ENCODE measurements around the gene TMC3. TPM values are rescaled to one million over a fixed set of nuclear protein-coding genes. Genes with fewer than 3 reads are reported as not detected.
"Not testable (repeated sequence)": the region's sequence is repeated elsewhere in the genome, so short reads cannot be mapped to it uniquely, and the experiment has no call there.

TMC3 gene
- under 1 TPM in 1 of 4 donors, not detected in 3; 0.32 TPM for total RNA-seq

DNA sequence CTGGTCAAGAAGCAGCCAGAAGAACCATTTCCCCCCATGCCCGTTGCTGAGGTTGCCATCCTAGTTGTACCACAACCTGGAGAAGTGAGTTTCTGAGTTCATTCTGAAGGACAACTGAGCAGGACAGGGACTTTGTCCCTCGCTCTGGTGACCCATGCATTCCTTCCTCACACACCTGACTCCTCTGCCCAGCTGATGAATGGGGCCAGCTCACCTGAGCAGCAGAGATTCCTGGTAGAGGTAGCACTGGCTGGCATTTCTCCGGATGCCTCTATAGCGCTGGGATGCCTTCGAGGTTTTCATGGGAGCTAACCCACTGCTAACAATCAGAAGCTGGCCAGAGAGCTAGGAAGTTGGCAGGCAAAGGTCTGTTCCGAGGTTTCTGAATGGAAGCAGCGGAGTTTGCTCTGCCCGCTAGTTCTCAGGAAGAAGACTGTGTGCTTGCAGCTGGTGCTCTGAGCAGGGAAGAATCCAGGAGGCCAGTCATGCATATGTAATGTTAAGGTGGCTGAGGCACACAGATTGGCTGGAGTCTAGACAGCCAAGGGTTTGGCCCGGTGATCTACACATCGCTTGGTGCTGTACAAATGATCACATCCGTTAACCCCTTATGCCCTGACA is at the start of gene TMC3:
TSS of gene TMC3 (minus strand) at position 439 of the 621 bp plus-strand sequence. CDS start at position 303, 136 bp downstream.
- no peak for DNase-seq (ENCODE audit: low spot score)
- no peak for ATAC-seq (ENCODE audit: low FRiP score)
- TF ChIP-seq, protein P1, sequence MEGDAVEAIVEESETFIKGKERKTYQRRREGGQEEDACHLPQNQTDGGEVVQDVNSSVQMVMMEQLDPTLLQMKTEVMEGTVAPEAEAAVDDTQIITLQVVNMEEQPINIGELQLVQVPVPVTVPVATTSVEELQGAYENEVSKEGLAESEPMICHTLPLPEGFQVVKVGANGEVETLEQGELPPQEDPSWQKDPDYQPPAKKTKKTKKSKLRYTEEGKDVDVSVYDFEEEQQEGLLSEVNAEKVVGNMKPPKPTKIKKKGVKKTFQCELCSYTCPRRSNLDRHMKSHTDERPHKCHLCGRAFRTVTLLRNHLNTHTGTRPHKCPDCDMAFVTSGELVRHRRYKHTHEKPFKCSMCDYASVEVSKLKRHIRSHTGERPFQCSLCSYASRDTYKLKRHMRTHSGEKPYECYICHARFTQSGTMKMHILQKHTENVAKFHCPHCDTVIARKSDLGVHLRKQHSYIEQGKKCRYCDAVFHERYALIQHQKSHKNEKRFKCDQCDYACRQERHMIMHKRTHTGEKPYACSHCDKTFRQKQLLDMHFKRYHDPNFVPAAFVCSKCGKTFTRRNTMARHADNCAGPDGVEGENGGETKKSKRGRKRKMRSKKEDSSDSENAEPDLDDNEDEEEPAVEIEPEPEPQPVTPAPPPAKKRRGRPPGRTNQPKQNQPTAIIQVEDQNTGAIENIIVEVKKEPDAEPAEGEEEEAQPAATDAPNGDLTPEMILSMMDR (IDR thresholded peaks at IDR 0.05): no peak

DNA sequence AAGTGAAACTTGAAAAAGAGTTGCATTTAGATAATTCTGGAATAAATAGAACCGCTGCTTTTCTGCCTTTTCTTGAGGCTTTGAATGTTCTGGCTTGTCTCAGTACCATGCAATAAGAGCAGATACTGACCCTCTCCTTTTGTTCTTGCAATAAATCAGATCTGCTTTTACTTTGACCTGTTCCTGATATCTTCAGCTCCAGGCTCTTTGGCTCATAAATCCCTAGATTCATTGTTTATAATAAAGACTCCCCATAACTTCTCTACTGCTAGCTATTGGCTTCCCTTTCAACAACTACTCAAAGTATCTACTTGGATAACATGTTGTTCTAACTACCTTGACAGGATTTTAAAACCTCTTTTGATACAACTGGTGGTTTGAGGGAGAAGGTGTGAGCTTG is 47.4 kb upstream of the TMC3 start:
- TF ChIP-seq, protein P1 (IDR thresholded peaks at IDR 0.05): no peak
- no peak for DNase-seq (ENCODE audit: low spot score)
- no peak for ATAC-seq (ENCODE audit: low FRiP score)

DNA sequence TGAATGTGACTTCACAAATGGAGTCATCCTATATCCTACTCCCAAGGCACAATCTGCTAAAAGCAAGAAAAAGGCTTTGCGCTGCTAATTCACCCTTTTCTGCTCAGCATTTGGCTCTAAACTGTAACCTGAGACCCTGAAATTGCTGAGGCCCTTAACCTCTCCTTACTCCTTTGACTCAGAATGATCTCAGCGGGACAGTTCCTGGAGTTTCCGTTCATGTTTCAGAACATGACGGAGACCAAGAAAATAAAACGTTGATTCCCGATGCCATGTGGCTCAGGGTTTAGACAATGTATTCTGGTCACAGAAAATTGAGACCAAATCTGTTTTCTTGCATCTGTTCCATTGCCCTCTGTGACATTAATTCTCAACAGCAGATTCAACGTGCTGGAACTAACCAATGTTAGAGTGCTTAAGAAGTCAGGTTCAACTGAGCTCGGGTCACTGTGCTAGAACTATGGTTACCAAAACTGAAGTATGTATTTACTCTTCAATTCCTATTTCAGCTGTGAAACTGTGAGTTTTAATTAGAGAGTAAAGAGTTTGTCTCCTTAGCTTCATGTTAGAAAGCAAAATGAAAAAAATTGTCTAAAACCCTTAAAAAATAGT is 45.4 kb upstream of the TMC3 start:
- no peak for DNase-seq (ENCODE audit: low spot score)
- no peak for ATAC-seq (ENCODE audit: low FRiP score)
- TF ChIP-seq, protein P1 (IDR thresholded peaks at IDR 0.05): no peak

DNA sequence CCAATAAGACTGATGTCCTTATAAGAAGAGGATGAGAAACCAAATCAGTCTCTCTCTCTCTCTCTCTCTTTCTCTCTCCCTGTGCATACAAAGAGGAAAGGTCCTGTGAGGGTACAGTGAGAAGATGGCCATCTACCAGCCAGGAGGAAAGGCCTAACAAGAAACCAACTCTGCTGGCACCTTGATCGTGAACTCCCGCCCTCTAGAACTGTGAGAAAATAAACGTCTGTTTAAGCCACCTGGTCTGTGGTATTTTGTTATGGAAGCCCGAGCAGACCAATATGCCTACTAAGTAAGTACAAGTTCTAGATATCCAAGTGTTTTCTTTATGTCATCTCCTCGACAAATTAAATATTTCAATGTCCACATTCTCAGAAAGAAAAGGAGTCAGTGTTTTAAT is 44.9 kb upstream of the TMC3 start:
- DNase-seq (ENCODE audit: low spot score) (no peak), ATAC-seq (ENCODE audit: low FRiP score) (no peak)
- TF ChIP-seq, protein P1 (IDR thresholded peaks at IDR 0.05): no peak

DNA sequence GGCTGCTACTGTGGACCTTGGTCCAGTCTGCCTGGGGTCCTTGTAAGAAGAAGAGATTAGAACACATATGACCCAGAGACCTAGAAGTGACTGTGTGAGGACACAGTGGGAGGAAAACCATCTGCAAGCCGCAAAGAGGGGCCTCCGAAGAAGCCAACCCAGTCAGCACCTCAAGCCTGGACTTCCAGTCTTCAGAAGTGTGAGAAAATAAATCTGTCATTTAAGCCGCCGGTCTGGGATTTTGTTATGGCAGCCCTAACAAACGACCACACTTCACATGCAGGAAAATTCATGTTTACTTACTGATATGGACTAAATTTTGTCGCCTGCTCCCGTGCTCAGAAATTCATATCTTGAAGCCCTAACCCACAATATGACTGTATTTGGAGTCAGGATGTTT is 44.4 kb upstream of the TMC3 start:
- DNase-seq (ENCODE audit: low spot score): no peak
- TF ChIP-seq, protein P1 (IDR thresholded peaks at IDR 0.05): no peak
- ATAC-seq (ENCODE audit: low FRiP score): no peak

DNA sequence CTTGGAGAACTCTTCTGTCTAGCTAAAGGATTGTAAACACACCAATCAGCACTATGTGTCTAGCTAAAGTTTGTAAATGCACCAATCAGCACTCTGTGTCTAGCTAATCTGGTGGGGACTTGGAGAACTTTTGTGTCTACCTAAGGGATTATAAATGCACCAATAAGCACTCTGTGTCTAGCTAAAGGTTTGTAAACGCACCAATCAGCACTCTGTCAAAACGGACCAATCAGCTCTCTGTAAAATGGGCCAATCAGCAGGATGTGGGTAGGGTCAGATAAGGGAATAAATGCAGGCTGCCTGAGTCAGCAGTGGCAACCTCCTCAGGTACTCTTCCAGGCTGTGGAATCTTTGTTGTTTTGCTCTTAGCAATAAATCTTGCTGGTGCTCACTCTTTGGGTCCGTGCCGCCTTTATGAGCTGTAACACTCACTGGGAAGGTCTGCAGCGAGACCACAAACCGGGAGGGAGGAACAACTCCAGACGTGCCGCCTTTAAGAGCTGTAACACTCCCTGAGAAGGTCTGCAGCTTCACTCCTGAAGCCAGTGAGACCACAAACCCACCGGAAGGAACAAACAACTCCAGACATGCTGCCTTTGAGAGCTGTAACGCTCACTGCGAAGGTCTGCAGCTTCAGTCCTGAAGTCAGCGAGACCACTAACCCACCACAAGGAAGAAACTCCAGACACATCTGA is 40.4 kb upstream of the TMC3 start:
- ATAC-seq (ENCODE audit: low FRiP score); DNase-seq (ENCODE audit: low spot score): not testable (repeated sequence)

DNA sequence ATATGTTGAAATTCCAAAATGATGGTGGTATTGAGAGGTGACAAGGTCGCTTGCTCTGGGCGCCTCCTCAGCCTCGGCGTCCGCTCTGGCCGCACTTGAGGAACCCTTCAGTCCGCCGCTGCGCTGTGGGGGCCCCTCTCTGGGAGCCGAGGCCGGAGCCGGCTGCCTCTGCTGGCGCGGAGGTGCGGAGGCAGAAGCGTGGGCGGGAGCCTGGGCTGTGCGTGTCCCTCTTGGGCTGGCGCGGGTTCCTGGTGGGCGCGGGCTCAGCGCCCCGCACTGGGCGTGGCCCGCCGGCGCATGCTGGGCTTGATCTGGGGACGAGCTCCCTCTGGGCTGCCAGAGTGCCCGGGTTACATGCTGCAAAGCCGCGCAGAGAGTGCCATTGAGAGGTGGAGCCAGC is 39.8 kb upstream of the TMC3 start:
- ATAC-seq (ENCODE audit: low FRiP score) (no peak), DNase-seq (ENCODE audit: low spot score) (no peak)
- TF ChIP-seq, protein P1 (IDR thresholded peaks at IDR 0.05): no peak
